ENCODE data around the gene NDRG3.
"Not testable (repeated sequence)": the region's sequence is repeated elsewhere in the genome, so short reads cannot be mapped to it uniquely, and the experiment has no call there.

The NDRG3 gene

GRCh38 chr20:36758276-36758675 is 12.4 kb upstream of the NDRG3 start:
- no peak for DNase-seq

- DNase-seq, result no peak
Observed at GRCh38 chr20:36756496-36756895, 10.6 kb upstream of the NDRG3 start.

- no peak for DNase-seq
Observed at GRCh38 chr20:36754656-36755222, 8.8 kb upstream of the NDRG3 start.

GRCh38 chr20:36752582-36752981 is 6.7 kb upstream of the NDRG3 start:
- DNase-seq, result no peak

GRCh38 chr20:36745234-36745926 is 510 bp downstream of the NDRG3 start:
- no peak for DNase-seq

- no peak for DNase-seq
Observed at GRCh38 chr20:36744764-36745191, 1.1 kb downstream of the NDRG3 start.

- no peak for DNase-seq
Observed at GRCh38 chr20:36744243-36744642, 1.6 kb downstream of the NDRG3 start.

- no peak for DNase-seq
Observed at GRCh38 chr20:36742558-36742957, 3.3 kb downstream of the NDRG3 start.

- no peak for DNase-seq
Observed at GRCh38 chr20:36741072-36741471, 4.8 kb downstream of the NDRG3 start.

GRCh38 chr20:36737183-36737499 is 8.7 kb downstream of the NDRG3 start:
- DNase-seq, result no peak

- no peak for DNase-seq
Observed at GRCh38 chr20:36736451-36737182, 9.3 kb downstream of the NDRG3 start.

- DNase-seq, result no peak
Observed at GRCh38 chr20:36732456-36732855, 13.4 kb downstream of the NDRG3 start.

GRCh38 chr20:36728986-36729385 is 16.9 kb downstream of the NDRG3 start:
- no peak for DNase-seq

GRCh38 chr20:36726168-36726567 is 19.7 kb downstream of the NDRG3 start:
- no peak for DNase-seq

- DNase-seq, result no peak
Observed at GRCh38 chr20:36720510-36720909, 25.4 kb downstream of the NDRG3 start.

GRCh38 chr20:36717657-36718056 is 28.2 kb downstream of the NDRG3 start:
- no peak for DNase-seq

GRCh38 chr20:36717021-36717420 is 28.9 kb downstream of the NDRG3 start:
- no peak for DNase-seq

GRCh38 chr20:36712775-36713174 is 33.1 kb downstream of the NDRG3 start:
- DNase-seq, result no peak

- no peak for DNase-seq
Observed at GRCh38 chr20:36709126-36709525, 36.8 kb downstream of the NDRG3 start.

GRCh38 chr20:36703530-36703929 is 42.4 kb downstream of the NDRG3 start:
- DNase-seq, result no peak

- DNase-seq, result no peak
Observed at GRCh38 chr20:36700438-36700837, 45.5 kb downstream of the NDRG3 start.

- DNase-seq, result not testable (repeated sequence)
Observed at GRCh38 chr20:36695467-36695866, 50.4 kb downstream of the NDRG3 start.

- no peak for DNase-seq
Observed at GRCh38 chr20:36688630-36689029, 57.3 kb downstream of the NDRG3 start.

GRCh38 chr20:36687850-36688249 is 58.0 kb downstream of the NDRG3 start:
- no peak for DNase-seq
